ENCODE data around the gene MB21D2. TPM values are rescaled to one million over a fixed set of nuclear protein-coding genes. Genes with fewer than 3 reads are reported as not detected.
"Not testable (repeated sequence)": the region's sequence is repeated elsewhere in the genome, so short reads cannot be mapped to it uniquely, and the experiment has no call there.

Gene MB21D2
- total RNA-seq, 1 experiment from 2014 or later: 23.8 TPM

GRCh38 chr3:192820161-192820560 is 97.5 kb downstream of the MB21D2 start:
- H3K27me3 ChIP-seq: no peaks in the 10 kb centered on the region
- H3K36me3 ChIP-seq: no peaks in the 10 kb centered on the region
- DNase-seq: no peak
- no peak overlapping the region for H3K4me3 ChIP-seq
- no peaks in the 10 kb centered on the region for H3K9me3 ChIP-seq

GRCh38 chr3:192819001-192819569 is 98.6 kb downstream of the MB21D2 start:
- H3K27me3 ChIP-seq: no peaks in the 10 kb centered on the region
- no peak overlapping the region for H3K4me3 ChIP-seq
- peak; percentile 63 for DNase-seq
- H3K9me3 ChIP-seq: no peaks in the 10 kb centered on the region
- no peaks in the 10 kb centered on the region for H3K36me3 ChIP-seq

GRCh38 chr3:192818126-192818525 is 99.5 kb downstream of the MB21D2 start:
- no peaks in the 10 kb centered on the region for H3K9me3 ChIP-seq
- DNase-seq: no peak
- H3K27me3 ChIP-seq: no peaks in the 10 kb centered on the region
- H3K36me3 ChIP-seq: no peaks in the 10 kb centered on the region
- H3K4me3 ChIP-seq: no peak overlapping the region

- DNase-seq: no peak
- no peaks in the 10 kb centered on the region for H3K9me3 ChIP-seq
- H3K36me3 ChIP-seq: no peaks in the 10 kb centered on the region
- no peak overlapping the region for H3K4me3 ChIP-seq
- H3K27me3 ChIP-seq: no peaks in the 10 kb centered on the region
Measured at GRCh38 chr3:192817506-192817905, 100.2 kb downstream of the MB21D2 start.

GRCh38 chr3:192817053-192817452 is 100.6 kb downstream of the MB21D2 start:
- DNase-seq: no peak
- Histone ChIP-seq H3K9me3 (no peaks in the 10 kb centered on the region), H3K36me3 (no peaks in the 10 kb centered on the region), H3K27me3 (no peaks in the 10 kb centered on the region), H3K4me3 (no peak overlapping the region)

- no peaks in the 10 kb centered on the region for H3K27me3 ChIP-seq
- no peaks in the 10 kb centered on the region for H3K9me3 ChIP-seq
- H3K4me3 ChIP-seq: no peak overlapping the region
- no peaks in the 10 kb centered on the region for H3K36me3 ChIP-seq
- DNase-seq: no peak
Measured at GRCh38 chr3:192816351-192816750, 101.3 kb downstream of the MB21D2 start.

GRCh38 chr3:192812743-192813383 is 104.8 kb downstream of the MB21D2 start:
- Histone ChIP-seq H3K4me3 (no peak overlapping the region), H3K9me3 (no peaks in the 10 kb centered on the region), H3K36me3 (no peaks in the 10 kb centered on the region), H3K27me3 (no peaks in the 10 kb centered on the region)
- DNase-seq: no peak

- Histone ChIP-seq H3K4me3 (no peak overlapping the region), H3K9me3 (no peaks in the 10 kb centered on the region), H3K36me3 (no peaks in the 10 kb centered on the region), H3K27me3 (no peaks in the 10 kb centered on the region)
- no peak for DNase-seq
Measured at GRCh38 chr3:192805711-192806110, 111.9 kb downstream of the MB21D2 start.

GRCh38 chr3:192804502-192804901 is 113.2 kb downstream of the MB21D2 start:
- Histone ChIP-seq H3K36me3 (no peaks in the 10 kb centered on the region), H3K27me3 (no peaks in the 10 kb centered on the region), H3K4me3 (no peak overlapping the region), H3K9me3 (no peaks in the 10 kb centered on the region)
- DNase-seq: no peak

- no peaks in the 10 kb centered on the region for H3K9me3 ChIP-seq
- no peaks in the 10 kb centered on the region for H3K27me3 ChIP-seq
- H3K4me3 ChIP-seq: no peak overlapping the region
- H3K36me3 ChIP-seq: peaks cover 3% of the 10 kb centered on the region; the same call in 1 of the 2 replicates
- no peak for DNase-seq
Measured at GRCh38 chr3:192802957-192803899, 114.4 kb downstream of the MB21D2 start.

GRCh38 chr3:192801985-192802384 is 115.7 kb downstream of the MB21D2 start:
- no peak for DNase-seq
- Histone ChIP-seq H3K27me3 (no peaks in the 10 kb centered on the region), H3K4me3 (no peak overlapping the region), H3K9me3 (no peaks in the 10 kb centered on the region), H3K36me3 (peaks cover 6% of the 10 kb centered on the region)

- DNase-seq: no peak
- Histone ChIP-seq H3K4me3 (no peak overlapping the region), H3K36me3 (peaks cover 13% of the 10 kb centered on the region), H3K9me3 (no peaks in the 10 kb centered on the region), H3K27me3 (no peaks in the 10 kb centered on the region)
Measured at GRCh38 chr3:192799721-192800120, 117.9 kb downstream of the MB21D2 start.

GRCh38 chr3:192795021-192795420 is 122.6 kb downstream of the MB21D2 start:
- Histone ChIP-seq H3K4me3 (no peak overlapping the region), H3K9me3 (no peaks in the 10 kb centered on the region), H3K36me3 (peaks cover 13% of the 10 kb centered on the region), H3K27me3 (no peaks in the 10 kb centered on the region)
- DNase-seq: no peak

GRCh38 chr3:192794216-192794615 is 123.4 kb downstream of the MB21D2 start:
- no peak for DNase-seq
- H3K36me3 ChIP-seq: peaks cover 13% of the 10 kb centered on the region
- no peaks in the 10 kb centered on the region for H3K9me3 ChIP-seq
- H3K27me3 ChIP-seq: no peaks in the 10 kb centered on the region
- no peak overlapping the region for H3K4me3 ChIP-seq

- H3K9me3 ChIP-seq, H3K4me3 ChIP-seq, H3K36me3 ChIP-seq, H3K27me3 ChIP-seq, DNase-seq: not testable (repeated sequence)
Measured at GRCh38 chr3:192788816-192789515, 128.7 kb downstream of the MB21D2 start.

GRCh38 chr3:192778508-192778907 is 139.1 kb downstream of the MB21D2 start:
- no peak for DNase-seq
- Histone ChIP-seq H3K36me3 (no peaks in the 10 kb centered on the region), H3K9me3 (peaks cover 10% of the 10 kb centered on the region), H3K27me3 (peaks cover 13% of the 10 kb centered on the region), H3K4me3 (no peak overlapping the region)

GRCh38 chr3:192774341-192774740 is 143.3 kb downstream of the MB21D2 start:
- DNase-seq, H3K36me3 ChIP-seq, H3K4me3 ChIP-seq: not testable (repeated sequence)
- peaks cover 10% of the 10 kb centered on the region for H3K9me3 ChIP-seq
- peaks cover 18% of the 10 kb centered on the region for H3K27me3 ChIP-seq
